Endothelial cell (in vitro differentiated cells): ENCODE measurements around the gene GRAMD4. TPM values are rescaled to one million over a fixed set of nuclear protein-coding genes. Genes with fewer than 3 reads are reported as not detected.

ENCODE experiments used
- DNase-seq: peaks from one replicate; pipeline ENCODE4 v3.0.0; 2021; ENCODE audit warnings: low spot score
- H3K27ac Mint-ChIP-seq: one replicate; pipeline ENCODE4 v1.8.0; 2021; ENCODE audit warnings: mixed read lengths, inconsistent platforms; ENCODE audit not compliant: unreplicated experiment
- H3K27me3 Mint-ChIP-seq: one replicate; pipeline ENCODE4 v1.8.0; 2021; ENCODE audit warnings: mild to moderate bottlenecking, moderate library complexity, mixed read lengths, inconsistent platforms; ENCODE audit not compliant: unreplicated experiment
- H3K36me3 Mint-ChIP-seq: one replicate; pipeline ENCODE4 v1.8.0; 2021; ENCODE audit warnings: mild to moderate bottlenecking, low read depth, mixed read lengths, inconsistent platforms; ENCODE audit not compliant: unreplicated experiment
- H3K4me1 Mint-ChIP-seq: one replicate; pipeline ENCODE4 v1.8.0; 2021; ENCODE audit warnings: mild to moderate bottlenecking, mixed read lengths, inconsistent platforms; ENCODE audit not compliant: unreplicated experiment
- H3K4me3 Mint-ChIP-seq: one replicate; pipeline ENCODE4 v1.8.0; 2021; ENCODE audit warnings: mild to moderate bottlenecking, mixed read lengths, inconsistent platforms; ENCODE audit not compliant: unreplicated experiment
- H3K9me3 Mint-ChIP-seq: one replicate; pipeline ENCODE4 v1.8.0; 2021; ENCODE audit warnings: mixed read lengths, inconsistent platforms; ENCODE audit not compliant: unreplicated experiment
- CTCF ChIP-seq: fragments of 200-600 bp; sonication (generic); IDR thresholded peaks from one replicate; pipeline ENCODE4 v1.5.0; 2021; ENCODE audit warnings: antibody characterized with exemption; ENCODE audit not compliant: unreplicated experiment
- total RNA-seq: library from RNA; stranded (reverse); fragmentation: NEBNext Ultra II Directional; extraction: Animal tissue kit (Norgen Biotek cat#: 25700); gene quantifications from one replicate; pipeline ENCODE4 v1.2.1, GENCODE V29; 2021; ENCODE audit not compliant: unreplicated experiment

GRAMD4 gene
- total RNA-seq, 1 donor from 2014 or later, result 42.7 TPM

GRCh38 chr22:46589871-46590271, 30.3 kb upstream of the GRAMD4 start:
- Mint-ChIP-seq H3K36me3 (no peaks in the 10 kb centered on the region), H3K4me1 (no peaks in the 10 kb centered on the region), H3K27ac (no peak overlapping the region), H3K27me3 (peaks cover 5% of the 10 kb centered on the region), H3K9me3 (no peaks in the 10 kb centered on the region), H3K4me3 (no peak overlapping the region)
- TF ChIP-seq CTCF, result no peak
- DNase-seq, result no peak

GRCh38 chr22:46590334-46590733, 29.9 kb upstream of the GRAMD4 start:
- Mint-ChIP-seq H3K36me3 (no peaks in the 10 kb centered on the region), H3K27ac (no peak overlapping the region), H3K27me3 (peaks cover 2% of the 10 kb centered on the region), H3K4me1 (no peaks in the 10 kb centered on the region), H3K9me3 (no peaks in the 10 kb centered on the region), H3K4me3 (no peak overlapping the region)
- no peak for DNase-seq
- no peak for TF ChIP-seq CTCF

GRCh38 chr22:46591930-46592329, 28.3 kb upstream of the GRAMD4 start:
- Mint-ChIP-seq H3K27me3 (no peaks in the 10 kb centered on the region), H3K27ac (no peak overlapping the region), H3K4me3 (no peak overlapping the region), H3K9me3 (no peaks in the 10 kb centered on the region), H3K4me1 (no peaks in the 10 kb centered on the region), H3K36me3 (no peaks in the 10 kb centered on the region)
- TF ChIP-seq CTCF, result no peak
- DNase-seq, result no peak

GRCh38 chr22:46592390-46592872, 27.8 kb upstream of the GRAMD4 start:
- no peaks in the 10 kb centered on the region for H3K4me1 Mint-ChIP-seq
- DNase-seq, result no peak
- H3K9me3 Mint-ChIP-seq, result no peaks in the 10 kb centered on the region
- no peaks in the 10 kb centered on the region for H3K27me3 Mint-ChIP-seq
- TF ChIP-seq CTCF, result no peak
- H3K27ac Mint-ChIP-seq, result no peak overlapping the region
- no peaks in the 10 kb centered on the region for H3K36me3 Mint-ChIP-seq
- H3K4me3 Mint-ChIP-seq, result no peak overlapping the region

GRCh38 chr22:46593211-46593681, 26.9 kb upstream of the GRAMD4 start:
- no peaks in the 10 kb centered on the region for H3K4me1 Mint-ChIP-seq
- H3K27me3 Mint-ChIP-seq, result no peaks in the 10 kb centered on the region
- H3K36me3 Mint-ChIP-seq, result no peaks in the 10 kb centered on the region
- no peak overlapping the region for H3K27ac Mint-ChIP-seq
- no peak for DNase-seq
- H3K9me3 Mint-ChIP-seq, result no peaks in the 10 kb centered on the region
- no peak for TF ChIP-seq CTCF
- no peak overlapping the region for H3K4me3 Mint-ChIP-seq
